Measurements from ENCODE around the gene KCNIP1.

The KCNIP1 gene

DNA sequence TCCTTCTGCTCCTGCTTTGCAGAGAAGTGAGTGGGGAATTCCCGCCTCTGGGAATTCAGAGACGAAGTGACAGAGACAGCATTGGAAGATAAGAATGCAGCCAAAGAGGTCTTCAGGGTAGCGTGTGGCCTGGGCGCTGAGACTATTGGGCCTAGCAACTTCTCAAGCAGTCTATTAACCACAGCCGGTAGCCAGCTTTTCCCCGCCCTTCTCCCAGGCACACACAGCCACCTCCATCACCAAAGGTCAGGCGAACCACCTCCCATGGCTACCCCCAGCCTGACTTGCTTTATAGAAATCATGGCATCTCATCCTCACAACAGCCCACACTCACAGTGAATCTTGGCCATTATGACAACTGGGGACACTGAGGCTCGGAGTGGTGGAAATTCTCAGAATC is 124.2 kb downstream of the KCNIP1 start:
- TF ChIP-seq, protein P1, sequence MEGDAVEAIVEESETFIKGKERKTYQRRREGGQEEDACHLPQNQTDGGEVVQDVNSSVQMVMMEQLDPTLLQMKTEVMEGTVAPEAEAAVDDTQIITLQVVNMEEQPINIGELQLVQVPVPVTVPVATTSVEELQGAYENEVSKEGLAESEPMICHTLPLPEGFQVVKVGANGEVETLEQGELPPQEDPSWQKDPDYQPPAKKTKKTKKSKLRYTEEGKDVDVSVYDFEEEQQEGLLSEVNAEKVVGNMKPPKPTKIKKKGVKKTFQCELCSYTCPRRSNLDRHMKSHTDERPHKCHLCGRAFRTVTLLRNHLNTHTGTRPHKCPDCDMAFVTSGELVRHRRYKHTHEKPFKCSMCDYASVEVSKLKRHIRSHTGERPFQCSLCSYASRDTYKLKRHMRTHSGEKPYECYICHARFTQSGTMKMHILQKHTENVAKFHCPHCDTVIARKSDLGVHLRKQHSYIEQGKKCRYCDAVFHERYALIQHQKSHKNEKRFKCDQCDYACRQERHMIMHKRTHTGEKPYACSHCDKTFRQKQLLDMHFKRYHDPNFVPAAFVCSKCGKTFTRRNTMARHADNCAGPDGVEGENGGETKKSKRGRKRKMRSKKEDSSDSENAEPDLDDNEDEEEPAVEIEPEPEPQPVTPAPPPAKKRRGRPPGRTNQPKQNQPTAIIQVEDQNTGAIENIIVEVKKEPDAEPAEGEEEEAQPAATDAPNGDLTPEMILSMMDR (IDR thresholded peaks at IDR 0.05; ENCODE audit: low read depth, low read length), result no peak
- TF ChIP-seq POLR2A (IDR thresholded peaks at IDR 0.05; ENCODE audit: extremely low read depth, insufficient read length), result no peak
- DNase-seq (ENCODE audit: low read depth), result no peak
- no peak overlapping the region for H3K4me3 ChIP-seq (ENCODE audit: low read depth, low read length)

DNA sequence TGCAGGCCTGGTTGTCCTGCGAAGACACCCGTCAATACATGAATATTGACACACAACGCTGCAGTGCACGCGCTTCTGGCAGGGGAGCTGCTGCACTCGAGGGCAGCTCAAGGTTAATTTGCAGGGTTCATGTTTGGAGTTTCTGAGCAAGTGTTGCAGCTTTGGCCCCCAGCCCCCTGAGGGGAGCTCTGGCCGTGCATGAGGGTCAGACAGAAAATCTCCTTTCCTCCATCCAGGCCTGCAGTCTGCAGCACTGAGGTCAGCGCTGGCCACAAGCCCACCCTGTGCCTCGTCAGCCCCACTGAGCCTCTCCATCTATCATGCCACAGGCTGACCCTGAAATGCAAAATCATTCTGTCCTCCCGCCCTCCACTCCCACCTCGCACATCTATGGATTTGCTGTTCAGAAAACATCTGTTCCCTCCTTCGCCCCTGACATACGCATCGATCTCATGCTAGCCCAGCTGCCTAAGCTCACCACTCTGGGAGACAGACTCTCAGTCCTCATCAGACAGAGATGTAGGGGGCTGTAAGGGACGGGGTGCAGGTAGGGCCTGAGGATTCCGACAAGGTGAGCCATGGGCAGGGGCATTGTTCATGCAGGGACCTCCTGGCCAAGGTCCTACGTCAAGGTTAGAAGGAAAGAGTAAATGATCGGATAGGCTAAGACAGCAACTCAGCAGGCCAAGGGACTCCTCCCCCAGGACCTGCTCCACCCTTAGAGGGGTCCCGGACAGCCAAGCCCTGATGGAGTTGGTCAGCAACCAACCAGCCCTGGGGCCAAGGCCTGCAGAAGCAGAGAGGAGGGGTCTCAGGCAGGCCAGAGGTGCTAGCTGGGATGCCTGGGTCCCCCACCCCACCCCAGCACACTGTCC is 125.1 kb downstream of the KCNIP1 start:
- no peak overlapping the region for H3K4me3 ChIP-seq (ENCODE audit: low read depth, low read length)
- DNase-seq (ENCODE audit: low read depth), result no peak
- TF ChIP-seq, protein P1 (IDR thresholded peaks at IDR 0.05; ENCODE audit: low read depth, low read length), result no peak
- TF ChIP-seq POLR2A (IDR thresholded peaks at IDR 0.05; ENCODE audit: extremely low read depth, insufficient read length), result no peak
- TF ChIP-seq, protein P2, sequence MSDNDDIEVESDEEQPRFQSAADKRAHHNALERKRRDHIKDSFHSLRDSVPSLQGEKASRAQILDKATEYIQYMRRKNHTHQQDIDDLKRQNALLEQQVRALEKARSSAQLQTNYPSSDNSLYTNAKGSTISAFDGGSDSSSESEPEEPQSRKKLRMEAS (IDR thresholded peaks at IDR 0.05; ENCODE audit: low read depth, low read length), result no peak
- no peak for TF ChIP-seq MYC (IDR thresholded peaks at IDR 0.05; ENCODE audit: low read depth, low read length)

DNA sequence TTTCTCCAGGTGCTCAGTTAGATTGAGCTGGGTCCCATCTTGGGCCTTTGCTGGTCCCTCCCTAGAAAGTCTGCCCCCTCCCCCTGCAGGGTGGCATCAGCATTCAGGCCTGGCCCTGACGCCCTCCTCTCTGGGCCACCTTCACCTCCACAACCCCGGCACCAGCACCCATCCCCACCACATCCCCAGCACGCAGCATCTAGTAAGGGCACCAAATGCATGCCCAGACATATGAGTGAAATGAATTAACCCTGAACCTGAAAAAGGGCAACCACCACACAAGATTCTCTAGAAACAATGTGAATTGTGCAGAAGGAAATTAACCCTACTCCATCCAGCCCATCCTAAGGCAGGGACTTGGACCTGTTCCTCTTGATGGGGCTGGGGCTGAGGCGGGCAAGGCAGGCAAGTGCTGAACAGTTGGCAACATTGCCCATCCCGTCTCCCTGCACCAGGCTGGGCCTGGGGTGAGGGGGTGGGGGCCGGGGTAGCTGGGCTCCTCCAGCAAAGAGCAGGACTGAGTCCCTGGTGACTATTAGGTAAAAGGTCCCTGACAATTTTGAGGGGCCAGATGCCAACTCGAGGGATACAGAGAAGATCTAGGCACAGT is 125.9 kb downstream of the KCNIP1 start:
- no peak overlapping the region for H3K4me3 ChIP-seq (ENCODE audit: low read depth, low read length)
- no peak for TF ChIP-seq POLR2A (IDR thresholded peaks at IDR 0.05; ENCODE audit: extremely low read depth, insufficient read length)
- no peak for TF ChIP-seq MYC (IDR thresholded peaks at IDR 0.05; ENCODE audit: low read depth, low read length)
- no peak for DNase-seq (ENCODE audit: low read depth)

DNA sequence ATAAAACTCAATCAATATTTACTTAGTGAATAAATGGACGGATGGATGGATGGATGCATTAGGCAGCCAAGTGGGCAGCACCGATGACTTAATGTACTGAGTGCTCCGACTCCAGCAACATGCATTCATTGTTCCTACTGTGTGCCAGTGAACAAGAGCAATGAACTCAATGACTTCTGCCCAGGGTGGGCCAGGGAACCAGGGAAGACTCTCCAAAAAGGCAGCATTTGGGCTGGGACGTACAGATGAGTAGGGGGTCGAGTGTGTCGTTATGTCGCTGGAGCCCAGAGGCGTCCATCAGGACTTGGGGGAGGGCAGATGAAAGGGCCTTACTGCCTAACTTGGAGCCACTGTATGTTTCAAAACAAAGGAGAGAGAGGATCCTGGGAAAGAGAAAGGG is 126.4 kb downstream of the KCNIP1 start:
- no peak overlapping the region for H3K4me3 ChIP-seq (ENCODE audit: low read depth, low read length)
- TF ChIP-seq MYC (IDR thresholded peaks at IDR 0.05; ENCODE audit: low read depth, low read length) (no peak), POLR2A (IDR thresholded peaks at IDR 0.05; ENCODE audit: extremely low read depth, insufficient read length) (no peak)
- TF ChIP-seq, protein P1 (IDR thresholded peaks at IDR 0.05; ENCODE audit: low read depth, low read length), result no peak
- TF ChIP-seq, protein P2 (IDR thresholded peaks at IDR 0.05; ENCODE audit: low read depth, low read length), result no peak

DNA sequence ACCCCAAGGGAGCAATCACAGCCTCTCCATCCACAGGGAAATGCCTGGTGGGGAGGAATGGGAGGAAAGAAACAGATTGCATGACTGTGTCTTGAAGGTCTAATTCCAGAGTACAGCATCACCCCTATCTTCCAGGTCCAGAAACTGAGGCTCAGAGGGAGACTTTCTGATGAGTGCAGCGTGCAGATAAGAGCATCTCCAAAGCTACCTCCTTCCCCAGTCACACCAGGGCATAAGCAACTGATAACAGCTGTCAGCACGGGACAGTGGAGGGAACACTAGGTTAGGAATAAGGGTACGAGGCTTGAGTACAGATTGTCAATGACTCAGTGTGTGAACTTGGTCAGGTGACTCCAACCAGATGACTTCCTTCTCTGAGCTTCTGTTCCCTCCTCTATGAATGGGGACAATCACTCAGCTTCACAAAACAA is 126.9 kb downstream of the KCNIP1 start:
- H3K4me3 ChIP-seq (ENCODE audit: low read depth, low read length), result no peak overlapping the region
- TF ChIP-seq MYC (IDR thresholded peaks at IDR 0.05; ENCODE audit: low read depth, low read length) (no peak), POLR2A (IDR thresholded peaks at IDR 0.05; ENCODE audit: extremely low read depth, insufficient read length) (no peak)
- TF ChIP-seq, protein P2 (IDR thresholded peaks at IDR 0.05; ENCODE audit: low read depth, low read length), result no peak
- TF ChIP-seq, protein P1 (IDR thresholded peaks at IDR 0.05; ENCODE audit: low read depth, low read length), result no peak
- DNase-seq (ENCODE audit: low read depth), result no peak

More for the DNA sequence above, 126.4 kb downstream of the KCNIP1 start:
- DNase-seq (ENCODE audit: low read depth), result no peak

DNA sequence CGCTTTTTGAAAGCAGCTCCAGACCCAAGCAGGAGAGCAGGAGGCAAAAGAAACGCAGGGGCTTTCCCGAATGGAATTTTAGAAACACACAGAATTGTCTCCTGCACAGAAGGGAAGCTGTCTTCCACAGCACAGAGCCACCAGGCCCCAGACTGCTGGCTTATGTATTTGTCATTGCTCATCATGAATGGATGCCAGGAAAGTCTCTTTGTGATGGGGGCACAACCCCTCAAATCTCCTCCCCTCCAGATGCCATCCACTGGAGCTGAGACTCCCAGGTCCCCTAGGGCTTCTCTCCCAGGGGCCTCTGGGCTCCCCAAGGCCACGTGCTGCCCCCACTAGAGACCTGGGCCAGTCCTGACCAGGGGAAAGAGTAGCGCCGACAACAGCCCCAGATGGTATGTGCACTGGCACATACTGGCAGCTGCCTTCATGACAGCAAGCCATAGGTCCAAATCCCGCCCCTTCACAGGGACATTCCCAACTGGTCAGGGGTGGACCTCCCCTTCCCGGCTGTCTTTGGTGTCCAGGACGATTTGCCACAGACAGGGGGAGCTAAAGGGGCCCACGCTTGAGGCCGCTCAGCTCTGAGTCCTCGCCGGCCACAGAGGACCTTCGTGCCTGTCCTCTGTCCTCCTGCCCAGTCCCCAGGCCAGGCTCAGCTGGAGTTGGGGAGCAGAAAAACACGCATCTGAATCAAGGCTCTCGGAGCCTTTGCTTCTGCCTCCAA is 127.8 kb downstream of the KCNIP1 start:
- TF ChIP-seq POLR2A (IDR thresholded peaks at IDR 0.05; ENCODE audit: extremely low read depth, insufficient read length), result no peak
- TF ChIP-seq, protein P1 (IDR thresholded peaks at IDR 0.05; ENCODE audit: low read depth, low read length), result peak; percentile 19
- no peak overlapping the region for H3K4me3 ChIP-seq (ENCODE audit: low read depth, low read length)
- no peak for DNase-seq (ENCODE audit: low read depth)

All from NB4 (cell line).